HG02798 (cell line): Measurements from ENCODE around the gene GADD45B.

Experiments used
- ATAC-seq: cut with Tn5 transposase; IDR thresholded peaks from one replicate; pipeline ENCODE4 v1.9.1; 2021; ENCODE audit warnings: mild to moderate bottlenecking; ENCODE audit not compliant: unreplicated experiment, poor library complexity

GADD45B gene

DNA sequence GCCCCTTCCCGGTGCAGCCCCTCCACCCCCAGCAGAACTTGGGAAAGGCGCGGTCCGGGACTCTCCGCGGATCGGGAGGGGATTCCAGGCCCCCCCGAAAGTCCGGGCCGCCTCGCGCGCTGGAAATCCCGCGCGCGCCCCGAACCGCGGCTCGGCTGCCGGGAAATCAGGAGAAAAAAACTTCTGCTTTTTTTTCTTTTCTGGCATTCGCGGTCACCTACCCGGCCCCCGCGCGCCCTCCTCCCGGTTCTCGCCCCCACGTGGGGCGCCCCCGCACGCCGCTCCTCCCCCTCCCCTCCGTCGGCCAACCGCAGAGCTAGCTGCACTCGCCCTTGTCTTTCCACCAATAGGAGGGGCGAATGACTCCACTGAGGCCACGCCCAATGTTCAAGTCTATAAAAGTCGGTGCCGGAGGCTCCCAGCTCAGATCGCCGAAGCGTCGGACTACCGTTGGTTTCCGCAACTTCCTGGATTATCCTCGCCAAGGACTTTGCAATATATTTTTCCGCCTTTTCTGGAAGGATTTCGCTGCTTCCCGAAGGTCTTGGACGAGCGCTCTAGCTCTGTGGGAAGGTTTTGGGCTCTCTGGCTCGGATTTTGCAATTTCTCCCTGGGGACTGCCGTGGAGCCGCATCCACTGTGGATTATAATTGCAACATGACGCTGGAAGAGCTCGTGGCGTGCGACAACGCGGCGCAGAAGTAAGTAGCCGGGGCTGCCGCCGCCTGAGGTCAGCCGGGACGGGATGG lies at the start of gene GADD45B:
GADD45B (plus strand) TSS at position 426 of the 749 bp plus-strand sequence; CDS start at position 658, 232 bp downstream.
- peak; percentile 60 for ATAC-seq

DNA sequence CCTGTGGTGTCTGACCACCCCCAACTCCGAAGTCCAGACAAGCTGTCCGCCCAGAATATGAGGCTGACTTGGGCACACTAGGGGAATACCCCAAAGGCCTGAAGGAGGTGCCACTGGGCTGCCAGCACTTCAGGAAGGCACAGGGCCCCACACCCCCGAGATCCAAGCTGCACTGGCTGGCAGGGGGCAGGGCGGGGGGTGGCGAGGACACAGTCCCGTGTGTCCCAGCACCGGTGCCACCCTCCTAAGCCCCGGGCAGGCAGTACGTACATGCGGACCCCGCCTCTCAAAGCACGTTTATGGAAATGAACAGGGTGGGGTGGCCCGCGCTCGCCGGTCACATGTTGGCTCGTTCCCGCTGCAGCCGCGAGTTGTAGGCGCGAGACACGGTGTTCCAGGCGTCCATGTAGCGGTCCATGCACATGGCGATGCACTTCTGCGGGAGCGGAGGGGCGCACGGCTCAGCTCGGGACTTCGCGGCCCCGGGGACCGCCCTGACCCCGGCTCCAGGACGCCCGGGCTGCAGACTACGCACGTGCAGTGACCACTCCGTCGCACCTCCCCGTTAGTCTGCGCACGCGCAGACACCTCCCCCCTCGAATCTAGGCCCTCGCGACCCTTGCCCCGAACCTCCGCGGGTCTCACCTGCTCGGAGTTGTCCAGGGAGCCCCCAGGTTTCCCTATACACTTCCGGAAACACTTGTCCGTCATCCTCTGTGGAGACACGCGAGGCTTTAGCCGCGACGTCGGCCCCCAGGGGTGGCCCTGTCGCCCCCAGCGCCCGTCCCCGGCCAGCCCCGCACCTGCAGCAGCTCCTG lies 49.1 kb upstream of the GADD45B start:
- ATAC-seq = peak; percentile 12

DNA sequence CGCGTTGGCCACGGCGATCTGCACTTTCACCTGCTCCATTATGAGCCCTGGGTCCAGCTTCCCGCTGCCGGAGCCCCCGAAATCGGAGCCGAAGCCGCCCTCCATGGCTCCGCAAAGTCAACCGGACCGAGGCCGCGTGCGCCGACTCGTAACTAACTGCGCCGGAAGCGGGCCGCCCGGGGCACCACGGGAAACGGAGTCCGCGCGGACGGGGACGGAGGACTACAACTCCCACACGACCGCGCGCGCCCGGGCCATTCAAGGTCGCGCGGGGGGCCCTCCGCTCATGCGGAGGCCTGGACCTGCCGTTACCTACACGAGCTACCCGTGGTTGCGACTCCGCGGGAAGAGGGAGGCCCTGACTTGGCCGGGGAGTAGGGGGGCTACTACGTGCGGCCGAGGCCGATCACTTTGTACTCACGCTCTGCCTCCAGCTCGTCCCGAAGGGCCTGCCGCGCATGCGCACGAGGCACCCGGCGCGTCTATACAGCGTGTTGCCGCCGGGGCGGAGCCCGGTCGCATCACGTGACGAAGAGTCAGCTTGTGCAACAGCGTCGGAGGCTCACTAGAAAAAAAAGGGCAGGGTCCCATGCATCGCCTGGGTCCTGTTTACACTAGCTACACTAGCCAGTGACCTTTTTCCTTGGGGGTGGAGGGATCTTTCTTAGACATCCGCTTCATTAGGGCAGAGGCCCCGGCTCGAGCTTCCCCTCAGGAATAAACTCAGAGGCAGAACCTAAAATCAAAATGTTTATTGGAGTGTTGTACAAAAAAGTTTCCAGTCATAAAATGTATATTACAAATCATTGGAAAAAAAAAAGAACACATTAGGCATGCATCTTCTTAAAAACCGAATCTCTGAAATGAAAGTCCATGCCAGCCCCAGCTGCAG lies 48.3 kb upstream of the GADD45B start, which contains the start of gene TIMM13:
TIMM13 (minus strand) TSS at position 158 of the 892 bp plus-strand sequence; CDS start at position 105, 53 bp downstream.
- ATAC-seq = peak; percentile 88

DNA sequence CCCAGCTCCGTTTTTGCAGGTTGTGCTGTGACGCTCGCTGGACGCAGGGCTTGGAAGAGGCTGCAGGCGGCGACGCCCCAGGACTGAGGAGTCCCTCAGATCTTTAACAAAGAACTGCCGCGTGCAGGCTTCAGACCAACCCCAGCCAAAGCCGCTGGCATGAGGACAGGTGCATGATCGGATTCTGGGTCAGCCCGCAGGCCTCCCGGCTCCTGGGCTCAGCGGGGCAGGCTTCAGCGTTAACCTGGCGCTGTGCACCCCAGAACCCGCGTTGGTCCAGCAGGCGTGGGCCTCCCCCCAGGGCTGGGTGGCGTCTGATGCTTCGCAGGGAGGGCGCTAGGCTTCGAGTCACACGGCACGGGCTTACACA lies 47.6 kb upstream of the GADD45B start:
- no peak for ATAC-seq

DNA sequence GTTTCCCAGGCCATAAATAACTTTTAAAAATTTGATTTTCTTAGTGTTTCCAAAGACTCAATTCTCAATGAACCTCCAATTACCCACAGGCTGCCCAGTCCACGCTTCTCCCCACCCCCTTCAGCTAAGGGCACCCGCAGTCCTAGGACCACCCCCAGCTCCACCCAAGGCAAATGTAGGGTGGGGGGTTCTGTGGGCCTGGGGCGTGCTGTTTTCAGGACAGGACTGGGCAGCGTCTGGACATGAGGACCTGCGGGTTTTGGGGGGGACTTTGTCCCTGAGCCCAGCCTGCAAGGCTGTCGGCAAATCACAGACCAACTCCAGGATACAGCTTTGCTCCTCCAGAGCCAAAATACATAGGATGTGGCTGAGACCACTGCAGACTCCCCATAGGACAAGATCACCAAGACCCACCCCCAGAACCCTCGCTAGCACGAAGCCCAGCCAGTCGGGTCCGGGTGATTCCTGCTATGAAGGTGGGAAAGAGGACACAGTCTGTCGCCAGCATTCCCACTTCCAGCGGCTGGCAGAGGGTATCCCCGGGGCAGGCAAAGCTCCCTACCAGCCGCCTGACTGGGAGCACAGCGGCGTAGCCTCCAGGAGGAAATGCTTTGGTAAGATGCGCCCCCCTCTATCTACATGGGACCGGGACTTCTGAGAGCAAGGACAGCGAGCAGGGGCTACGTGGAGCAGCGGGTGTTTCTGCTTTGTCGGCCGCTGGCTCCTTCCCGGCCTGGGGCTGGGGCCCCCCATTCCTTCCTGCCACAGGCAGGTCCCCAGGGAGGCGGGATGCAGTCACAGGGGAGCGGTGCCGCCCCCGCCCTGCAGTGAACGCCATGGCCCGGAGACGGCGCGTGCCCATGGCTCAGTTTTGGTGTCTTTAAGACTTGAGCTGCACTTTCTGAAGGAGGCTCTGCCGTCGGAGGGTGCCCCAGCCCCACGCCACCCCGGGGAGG lies 46.9 kb upstream of the GADD45B start:
- ATAC-seq = no peak

GRCh38 chr19:2429917-2430535 lies 45.9 kb upstream of the GADD45B start:
- no peak for ATAC-seq

GRCh38 chr19:2431318-2432055 lies 44.4 kb upstream of the GADD45B start:
- no peak for ATAC-seq

DNA sequence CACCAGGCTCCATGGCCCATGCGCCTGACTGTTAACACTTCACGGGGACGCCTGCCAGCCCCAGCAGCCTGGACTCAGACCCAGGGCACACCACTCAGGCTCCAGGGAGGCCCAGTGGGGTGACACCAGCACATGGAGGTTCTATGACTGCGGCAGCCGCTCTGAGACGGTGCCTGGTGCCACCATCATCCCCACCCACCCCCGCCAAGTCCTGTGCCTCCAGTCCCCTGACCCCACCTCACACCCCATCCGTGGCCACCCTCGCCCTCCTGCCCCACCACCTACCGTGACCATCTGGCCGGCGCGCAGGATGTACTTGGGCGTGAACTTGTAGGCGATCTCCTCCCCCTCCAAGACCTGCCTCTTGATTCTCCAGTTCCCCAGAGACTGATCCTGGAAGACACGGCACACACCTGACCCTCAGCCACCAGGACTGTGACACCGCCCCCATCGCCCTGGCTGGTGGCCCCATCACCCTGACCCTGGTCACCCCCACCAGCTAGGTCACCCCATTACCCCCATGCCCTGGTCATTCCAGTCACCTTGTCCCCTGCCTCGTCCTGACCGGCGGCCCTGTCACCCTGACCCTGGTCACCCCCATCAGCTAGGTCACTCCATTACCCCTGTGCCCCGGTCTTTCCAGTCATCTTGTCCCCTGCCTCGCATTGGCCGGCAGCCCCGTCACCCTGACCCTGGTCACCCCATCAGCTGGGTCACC lies 43.6 kb upstream of the GADD45B start:
- no peak for ATAC-seq

- no peak for ATAC-seq
These were observed 42.1 kb upstream of the GADD45B start for GRCh38 chr19:2433854-2434253.

DNA sequence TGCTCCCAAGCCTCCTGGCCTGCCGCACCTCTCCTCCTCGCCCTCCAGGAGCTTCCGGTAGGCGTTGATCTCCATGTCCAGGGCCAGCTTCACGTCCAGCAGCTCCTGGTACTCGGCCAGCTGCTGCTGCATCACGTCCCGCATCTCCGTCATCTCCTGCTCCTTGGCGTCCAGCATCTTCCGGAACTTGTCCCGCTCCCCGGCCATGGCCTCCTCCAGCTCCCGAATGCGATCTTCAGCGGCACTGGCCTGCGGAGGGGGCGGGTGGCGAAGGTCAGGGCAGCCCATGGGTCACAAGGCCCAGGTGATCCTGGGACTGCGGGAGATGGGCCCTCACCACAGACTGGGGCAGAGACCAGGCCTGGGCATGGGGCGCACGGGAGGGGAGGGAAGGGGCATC lies 41.7 kb upstream of the GADD45B start:
- no peak for ATAC-seq

GRCh38 chr19:2434721-2435265 lies 41.1 kb upstream of the GADD45B start:
- no peak for ATAC-seq

- ATAC-seq = no peak
These were observed 39.5 kb upstream of the GADD45B start for GRCh38 chr19:2436384-2436783.

DNA sequence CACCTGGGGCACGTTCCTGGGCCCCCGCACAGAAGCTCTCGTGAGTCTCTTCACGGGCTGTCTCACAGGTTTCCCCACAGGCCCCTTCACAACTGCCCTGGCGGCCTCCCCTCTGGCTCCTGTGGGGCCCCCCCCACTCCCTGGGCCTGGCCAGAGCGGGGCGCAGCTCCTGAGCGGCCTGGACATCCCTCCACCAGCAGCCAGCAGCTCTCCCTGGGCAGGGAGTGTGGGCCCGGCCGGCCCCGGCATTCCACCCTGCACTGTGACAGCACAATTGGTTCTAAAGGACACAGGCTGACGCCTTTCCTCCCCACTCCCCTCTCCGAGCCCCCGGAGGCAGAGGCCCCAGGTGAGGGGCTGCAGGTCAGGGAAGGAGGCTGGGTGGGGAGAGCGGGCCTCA lies 39.0 kb upstream of the GADD45B start:
- no peak for ATAC-seq

DNA sequence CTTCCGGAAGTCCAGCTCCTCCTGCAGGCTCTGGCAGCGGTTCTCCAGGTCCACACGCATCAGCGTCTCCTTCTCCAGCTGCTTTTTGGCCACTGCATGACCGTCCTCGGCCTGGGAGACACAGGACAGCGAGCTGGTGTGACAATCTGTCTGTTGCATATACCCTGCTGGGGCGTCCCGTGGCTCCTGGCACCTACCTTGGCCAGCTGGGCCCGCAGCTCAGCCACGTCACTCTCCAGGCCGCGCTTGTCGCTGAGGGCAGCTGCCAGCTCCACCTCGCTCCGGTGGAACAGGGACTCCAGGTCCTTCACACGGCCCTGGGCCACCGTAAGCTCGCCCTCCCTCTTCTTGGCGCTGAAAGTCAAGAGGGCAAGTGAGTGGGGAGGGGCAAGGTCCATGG lies 37.7 kb upstream of the GADD45B start:
- ATAC-seq = no peak

- ATAC-seq = no peak
These were observed 35.4 kb upstream of the GADD45B start for GRCh38 chr19:2440515-2440914.

GRCh38 chr19:2441096-2441752 lies 34.7 kb upstream of the GADD45B start:
- ATAC-seq = no peak
